Gastroesophageal sphincter (tissue), 3 donors: ENCODE results near the gene FYB1.

ENCODE experiments used
- EP300 ChIP-seq: sonication (generic); formaldehyde crosslinking; IDR thresholded peaks from one replicate; pipeline ENCODE4 v1.6.1; 2017; ENCODE audit warnings: antibody characterized with exemption, mild to moderate bottlenecking
- POLR2A ChIP-seq, 2 donors: fragments of 450-650 bp; IDR thresholded peaks; one replicate each; pipeline ENCODE4 v1.6.1; 2017; ENCODE audit warnings: antibody characterized with exemption in 2 of 2, mild to moderate bottlenecking in 2 of 2, moderate library complexity in 1 of 2
- POLR2AphosphoS5 ChIP-seq: sonication (generic); formaldehyde crosslinking; IDR thresholded peaks from one replicate; pipeline ENCODE4 v1.6.1; 2017; ENCODE audit warnings: antibody characterized with exemption
- TF ChIP-seq, protein P1 (sequence below), 4 experiments: fragments of 200-600 bp in 2 of 4; fragments of 450-650 bp in 2 of 4; sonication (generic) in 1 of 4; IDR thresholded peaks; one replicate each; pipeline ENCODE4 v1.5.1; 2017 to 2019; ENCODE audit warnings: antibody characterized with exemption in 4 of 4, mild to moderate bottlenecking in 2 of 4, moderate library complexity in 2 of 4

DNA sequence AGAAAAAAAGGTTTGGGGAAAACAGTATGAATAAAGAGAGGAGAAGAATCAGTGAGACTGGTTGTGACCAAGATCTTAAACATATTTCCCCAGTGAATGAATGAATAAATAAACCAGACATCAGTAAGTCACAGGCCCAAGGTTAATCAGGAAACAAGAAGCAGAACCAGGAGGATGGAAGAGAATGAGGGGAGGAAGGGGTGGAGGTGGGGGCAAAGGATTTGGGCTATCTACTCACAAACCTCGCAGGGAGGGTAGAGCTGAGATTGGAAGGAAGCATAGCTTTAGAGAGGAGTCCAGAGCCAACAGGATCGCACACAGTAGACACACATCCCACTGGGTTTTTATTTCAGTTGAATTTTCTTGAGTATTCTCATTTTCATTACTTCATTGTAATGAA is 97.4 kb downstream of the FYB1 start:
- TF ChIP-seq, protein P1, sequence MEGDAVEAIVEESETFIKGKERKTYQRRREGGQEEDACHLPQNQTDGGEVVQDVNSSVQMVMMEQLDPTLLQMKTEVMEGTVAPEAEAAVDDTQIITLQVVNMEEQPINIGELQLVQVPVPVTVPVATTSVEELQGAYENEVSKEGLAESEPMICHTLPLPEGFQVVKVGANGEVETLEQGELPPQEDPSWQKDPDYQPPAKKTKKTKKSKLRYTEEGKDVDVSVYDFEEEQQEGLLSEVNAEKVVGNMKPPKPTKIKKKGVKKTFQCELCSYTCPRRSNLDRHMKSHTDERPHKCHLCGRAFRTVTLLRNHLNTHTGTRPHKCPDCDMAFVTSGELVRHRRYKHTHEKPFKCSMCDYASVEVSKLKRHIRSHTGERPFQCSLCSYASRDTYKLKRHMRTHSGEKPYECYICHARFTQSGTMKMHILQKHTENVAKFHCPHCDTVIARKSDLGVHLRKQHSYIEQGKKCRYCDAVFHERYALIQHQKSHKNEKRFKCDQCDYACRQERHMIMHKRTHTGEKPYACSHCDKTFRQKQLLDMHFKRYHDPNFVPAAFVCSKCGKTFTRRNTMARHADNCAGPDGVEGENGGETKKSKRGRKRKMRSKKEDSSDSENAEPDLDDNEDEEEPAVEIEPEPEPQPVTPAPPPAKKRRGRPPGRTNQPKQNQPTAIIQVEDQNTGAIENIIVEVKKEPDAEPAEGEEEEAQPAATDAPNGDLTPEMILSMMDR (IDR thresholded peaks at IDR 0.05): no peak
- TF ChIP-seq POLR2A (IDR thresholded peaks at IDR 0.05) (no peak), POLR2AphosphoS5 (no peak), EP300 (no peak)
